Endothelial cell of umbilical vein (primary cell): ENCODE results near the gene INSYN2B. TPM values are rescaled to one million over a fixed set of nuclear protein-coding genes. Genes with fewer than 3 reads are reported as not detected.

ENCODE experiments used
- BruUV-seq: library from RNA; stranded (reverse); fragments of 400-500 nt; replicated peaks from 2 replicates; lab custom pipeline; 2021; lab: Mats Ljungman, UMichigan
- CTCF ChIA-PET: fragments of 300-600, 350-600 bp; sonication (Branson Sonifier 250); formaldehyde crosslinking; loops from one replicate; lab custom pipeline; 2021; ENCODE audit warnings: antibody characterized with exemption, inconsistent platforms; lab: Charles Lee
- POLR2A ChIA-PET: fragments of 300-600, 350-600 bp; sonication (Branson Sonifier 250); formaldehyde crosslinking; loops from one replicate; lab custom pipeline; 2021; ENCODE audit warnings: antibody characterized with exemption, inconsistent platforms; lab: Charles Lee
- DNase-seq: peaks from one replicate; pipeline ENCODE4 v3.0.0-alpha.2; 2011; ENCODE audit warnings: low read depth, low spot score
- FAIRE-seq: peaks from 2 replicates; lab custom pipeline; 2011; peaks lifted over from hg19 to GRCh38; lab: Jason Lieb, UNC
- H2AFZ ChIP-seq: 2 replicates; pipeline ENCODE4 v1.6.0; 2012; ENCODE audit warnings: low read depth, low read length, control low read depth, inconsistent platforms
- H3K27ac ChIP-seq: 2 replicates; pipeline ENCODE4 v1.5.1; 2011; ENCODE audit warnings: low read depth, mild to moderate bottlenecking, control low read depth, low read length, moderate library complexity; ENCODE audit not compliant: insufficient read depth
- H3K27me3 ChIP-seq, 2 experiments: 2 replicates each; pipeline versions ENCODE4 v1.6.0 to v1.6.1; 2011; ENCODE audit warnings: low read length in 2 of 2, mixed read lengths in 1 of 2; ENCODE audit not compliant: control insufficient read depth in 2 of 2, insufficient read depth in 2 of 2
- H3K36me3 ChIP-seq, 2 experiments: 2 replicates in 1 of 2; 3 replicates in 1 of 2; pipeline ENCODE4 v1.5.1; 2011; ENCODE audit warnings: low read length in 2 of 2, mild to moderate bottlenecking in 1 of 2, moderate library complexity in 1 of 2; ENCODE audit not compliant: control insufficient read depth in 2 of 2, insufficient read depth in 2 of 2; ENCODE audit errors: extremely low read depth in 1 of 2
- H3K4me1 ChIP-seq: 3 replicates; pipeline ENCODE4 v1.5.1; 2011; ENCODE audit warnings: mild to moderate bottlenecking, low read length; ENCODE audit not compliant: control insufficient read depth, insufficient read depth; ENCODE audit errors: extremely low read depth
- H3K4me2 ChIP-seq: 2 replicates; pipeline ENCODE4 v1.6.1; 2011; ENCODE audit warnings: low read length, control low read depth, mixed read lengths; ENCODE audit not compliant: insufficient read depth
- H3K4me3 ChIP-seq, 3 experiments: fragments of 200-600 bp in 1 of 3; sonication (generic), shearing (Covaris generic) in 1 of 3; replicated peaks in 1 of 3; 2 replicates each; pipeline ENCODE4 v1.5.1; 2011 to 2016; ENCODE audit warnings: control low read depth in 3 of 3, low read length in 3 of 3, mild to moderate bottlenecking in 2 of 3, inconsistent platforms in 1 of 3, low read depth in 1 of 3, moderate library complexity in 1 of 3; ENCODE audit not compliant: insufficient read depth in 1 of 3
- H3K79me2 ChIP-seq: 2 replicates; pipeline ENCODE4 v1.6.0; 2012; ENCODE audit warnings: low read length, inconsistent platforms; ENCODE audit not compliant: control insufficient read depth, insufficient read depth
- H3K9ac ChIP-seq: replicated peaks from 2 replicates; pipeline ENCODE3; 2011; ENCODE audit warnings: low read length, control low read depth; ENCODE audit not compliant: insufficient read depth; ENCODE audit errors: extremely low read depth
- H3K9me1 ChIP-seq: replicated peaks from 3 replicates; pipeline ENCODE4 v1.6.0; 2011; ENCODE audit warnings: mild to moderate bottlenecking, low read length; ENCODE audit not compliant: control insufficient read depth, insufficient read depth; ENCODE audit errors: extremely low read depth
- H3K9me3 ChIP-seq: replicated peaks from 2 replicates; pipeline ENCODE4 v1.5.1; 2012; ENCODE audit warnings: low read length, inconsistent platforms; ENCODE audit not compliant: control insufficient read depth, insufficient read depth
- H4K20me1 ChIP-seq: replicated peaks from 2 replicates; pipeline ENCODE3; 2011; ENCODE audit warnings: mild to moderate bottlenecking, low read length; ENCODE audit not compliant: control insufficient read depth, insufficient read depth; ENCODE audit errors: extremely low read depth
- CTCF ChIP-seq, 2 donors: IDR thresholded peaks; 1 replicate in 1 of 2; 2 replicates in 1 of 2; pipeline ENCODE4 v1.5.1; 2011; ENCODE audit warnings: low read length in 2 of 2, mild to moderate bottlenecking in 2 of 2, moderate library complexity in 2 of 2, control low read depth in 1 of 2, inconsistent platforms in 1 of 2, low read depth in 1 of 2; ENCODE audit not compliant: insufficient read depth in 1 of 2; ENCODE audit errors: extremely low read depth in 1 of 2
- EZH2 ChIP-seq: IDR thresholded peaks from 2 replicates; pipeline ENCODE4 v1.6.1; 2012; ENCODE audit warnings: borderline replicate concordance, low read depth, mild to moderate bottlenecking, moderate library complexity, low read length, inconsistent platforms; ENCODE audit not compliant: severe bottlenecking
- FOS ChIP-seq: IDR thresholded peaks from 2 replicates; pipeline ENCODE4 v1.6.1; 2011; ENCODE audit warnings: mild to moderate bottlenecking, low read length, moderate library complexity, borderline replicate concordance; ENCODE audit not compliant: insufficient read depth
- GATA2 ChIP-seq: IDR thresholded peaks from 2 replicates; pipeline ENCODE4 v1.7.0; 2011; ENCODE audit warnings: low read depth, mild to moderate bottlenecking, moderate library complexity, mixed read lengths, low read length; ENCODE audit not compliant: insufficient read length, insufficient read depth
- JUN ChIP-seq: IDR thresholded peaks from 2 replicates; pipeline ENCODE4 v1.6.1; 2011; ENCODE audit warnings: borderline replicate concordance, low read depth; ENCODE audit not compliant: insufficient read length, insufficient read depth
- MAX ChIP-seq: IDR thresholded peaks from 2 replicates; pipeline ENCODE4 v1.6.1; 2011; ENCODE audit not compliant: insufficient read depth, insufficient read length
- MYC ChIP-seq: IDR thresholded peaks from one replicate; pipeline ENCODE4 v1.6.1; 2011; ENCODE audit warnings: mild to moderate bottlenecking, low read depth, low read length
- POLR2A ChIP-seq: IDR thresholded peaks from 2 replicates; pipeline ENCODE4 v1.6.1; 2012; ENCODE audit warnings: low read depth, mild to moderate bottlenecking, control low read depth, low read length
- POLR2AphosphoS5 ChIP-seq: IDR thresholded peaks from 2 replicates; pipeline ENCODE4 v1.6.1; 2012; ENCODE audit warnings: low read depth, mild to moderate bottlenecking, control low read depth, low read length, moderate library complexity; ENCODE audit not compliant: insufficient read depth
- dilution Hi-C: fragments of 300-500 bp; cut with MboI; formaldehyde crosslinking; loops from one replicate; pipeline ENCODE4 v1.15.0; 2019; ENCODE audit warnings: low sequenced_read_pairs; ENCODE audit not compliant: extremely low pct_ligation_motif_present
- intact Hi-C: fragments of 100-400 bp; cut with micrococcal nuclease; formaldehyde crosslinking; loops from one replicate; pipeline ENCODE4 v1.10.0; 2022
- polyA plus RNA-seq, 4 experiments: library from polyadenylated mRNA; depleted of rRNA in 3 of 4; stranded (reverse) in 3 of 4; unstranded in 1 of 4; fragments of >200 nt; gene quantifications; 2 replicates each; pipeline versions ENCODE4 v1.2.1 to v1.2.3, GENCODE V29; 2011 to 2012; ENCODE audit warnings: missing spikeins in 1 of 4
- total RNA-seq: library from RNA; stranded (reverse); gene quantifications from 2 replicates; pipeline ENCODE4 v1.2.3, GENCODE V29; 2021

INSYN2B gene
- total and polyA plus RNA-seq, 2 donors (not counting 3 experiments of a cell fraction or from before 2014, with no cell fraction given): 8.2 to 17.1 TPM

GRCh38 chr5:169933616-169934015, 46.7 kb downstream of the INSYN2B start:
- Histone ChIP-seq H4K20me1 (no peaks in the 10 kb centered on the region), H2AFZ (no peak overlapping the region), H3K4me2 (no peak overlapping the region), H3K9me1 (no peaks in the 10 kb centered on the region), H3K27me3 (no peaks in the 10 kb centered on the region), H3K9me3 (no peaks in the 10 kb centered on the region), H3K36me3 (peaks cover 0 to 4% of the 10 kb centered on the region in 2 experiments), H3K4me1 (peaks cover 9% of the 10 kb centered on the region), H3K79me2 (peaks cover 2% of the 10 kb centered on the region), H3K4me3 (no peak overlapping the region), H3K27ac (no peak overlapping the region), H3K9ac (no peak overlapping the region)
- dilution Hi-C loops (no loop called here), intact Hi-C loops (no loop called here)
- POLR2A ChIA-PET: no interaction called here
- CTCF ChIA-PET: interaction anchor here (1.0 to 1.4 kb wide), 2 partner anchors 13 to 47 kb away, joined by 3 to 12 read pairs; partner anchors contain the start of gene INSYN2B
- no TSS peak for BruUV-seq
- DNase-seq (no peak), FAIRE-seq (no peak)
- TF ChIP-seq MAX (no peak), POLR2AphosphoS5 (no peak), CTCF (IDR thresholded peaks at IDR 0.05; ENCODE audit: extremely low read depth in 1 of 2, insufficient read depth in 1 of 2, low read depth in 1 of 2, low read length in 2 of 2) (no peak), FOS (no peak), POLR2A (no peak), MYC (no peak), GATA2 (no peak), EZH2 (no peak), JUN (no peak)
